RCC 7860 (cell line): ENCODE measurements around the gene LCN1.
"Not testable (repeated sequence)": the region's sequence is repeated elsewhere in the genome, so short reads cannot be mapped to it uniquely, and the experiment has no call there.

ENCODE experiments used
- DNase-seq: peaks from one replicate; pipeline ENCODE4 v3.0.0-alpha.2; 2015; ENCODE audit warnings: low spot score
- FAIRE-seq: peaks from 2 replicates; lab custom pipeline; 2012; peaks lifted over from hg19 to GRCh38; lab: Jason Lieb, UNC

Gene LCN1

DNA sequence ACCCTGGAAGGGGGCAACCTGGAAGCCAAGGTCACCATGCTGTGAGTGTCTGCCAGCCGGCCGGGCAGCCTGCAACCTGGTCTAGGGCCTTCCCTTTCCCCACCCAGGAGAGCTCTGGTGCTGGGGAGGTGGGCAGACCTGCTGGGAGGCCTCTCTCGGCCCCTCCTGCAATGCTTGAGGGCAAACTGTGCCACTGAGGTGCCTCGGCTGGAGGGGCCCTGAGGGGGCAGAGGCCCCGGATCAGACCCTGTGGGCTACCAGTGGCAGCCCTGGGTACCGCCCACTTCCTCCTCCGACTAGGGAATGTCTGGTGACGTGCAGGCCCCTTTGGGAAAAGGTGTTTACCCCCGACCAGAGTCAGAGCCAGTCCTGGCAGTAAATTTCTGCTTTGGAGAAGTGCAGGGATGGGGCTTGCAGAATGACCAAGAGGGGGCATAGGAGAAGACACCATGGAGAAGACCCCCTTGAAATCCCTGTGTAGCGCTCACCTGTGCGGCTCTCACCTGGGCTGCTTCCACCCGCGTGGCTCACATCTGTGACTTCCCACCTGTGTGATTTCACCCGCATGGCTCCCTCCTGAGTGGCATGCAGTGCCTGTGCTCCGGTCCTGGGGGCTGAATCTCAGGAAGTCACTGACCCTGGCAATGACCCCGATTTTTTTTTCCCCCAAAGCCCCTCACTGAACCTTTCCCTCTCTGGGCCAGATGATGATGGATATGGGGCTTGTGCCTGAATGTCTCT, 1.1 kb downstream of the LCN1 start:
- FAIRE-seq (no peak), DNase-seq (no peak)

DNA sequence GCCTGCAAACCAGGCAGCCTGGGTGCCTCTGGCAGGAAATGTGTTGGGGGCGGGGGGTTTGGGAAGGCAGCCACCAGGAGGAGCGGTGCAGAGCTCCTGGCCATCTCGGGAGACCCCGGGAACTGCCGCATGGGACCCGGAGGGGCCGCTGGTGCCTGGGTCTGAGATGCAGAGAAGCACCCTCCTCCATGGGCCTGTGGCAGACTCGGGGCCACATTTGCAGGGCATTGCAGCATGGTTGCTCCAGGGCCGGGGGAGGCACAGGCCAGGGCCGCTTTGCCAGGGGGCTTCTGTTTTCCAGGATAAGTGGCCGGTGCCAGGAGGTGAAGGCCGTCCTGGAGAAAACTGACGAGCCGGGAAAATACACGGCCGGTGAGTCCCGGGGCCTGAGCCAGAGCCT, 1.7 kb downstream of the LCN1 start:
- DNase-seq (no peak), FAIRE-seq (no peak)

DNA sequence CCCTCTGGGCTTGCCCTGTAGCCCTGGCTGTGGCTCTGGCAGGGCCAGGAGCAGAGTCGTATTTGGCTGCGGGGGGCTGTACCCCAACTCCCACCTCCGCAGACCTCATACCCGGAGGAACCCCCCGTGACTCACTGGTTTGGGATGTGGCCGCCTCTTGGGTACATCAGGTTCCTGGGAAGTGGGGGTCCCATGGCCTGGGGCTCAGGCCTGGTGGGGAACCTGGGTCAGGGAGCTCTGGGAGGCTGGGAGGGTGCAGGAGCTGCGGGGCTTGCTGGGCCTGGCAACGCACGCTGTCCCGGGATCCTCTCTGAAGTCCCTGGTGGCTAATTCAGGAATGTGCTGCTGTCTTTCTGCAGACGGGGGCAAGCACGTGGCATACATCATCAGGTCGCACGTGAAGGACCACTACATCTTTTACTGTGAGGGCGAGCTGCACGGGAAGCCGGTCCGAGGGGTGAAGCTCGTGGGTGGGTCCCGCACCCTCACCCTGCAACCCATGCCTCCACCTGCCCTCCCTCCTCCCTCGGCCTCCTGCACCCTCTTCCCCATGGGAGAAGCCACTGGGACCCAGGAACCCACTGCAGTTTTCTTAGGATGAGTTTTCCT, 2.4 kb downstream of the LCN1 start:
- FAIRE-seq, result no peak

DNA sequence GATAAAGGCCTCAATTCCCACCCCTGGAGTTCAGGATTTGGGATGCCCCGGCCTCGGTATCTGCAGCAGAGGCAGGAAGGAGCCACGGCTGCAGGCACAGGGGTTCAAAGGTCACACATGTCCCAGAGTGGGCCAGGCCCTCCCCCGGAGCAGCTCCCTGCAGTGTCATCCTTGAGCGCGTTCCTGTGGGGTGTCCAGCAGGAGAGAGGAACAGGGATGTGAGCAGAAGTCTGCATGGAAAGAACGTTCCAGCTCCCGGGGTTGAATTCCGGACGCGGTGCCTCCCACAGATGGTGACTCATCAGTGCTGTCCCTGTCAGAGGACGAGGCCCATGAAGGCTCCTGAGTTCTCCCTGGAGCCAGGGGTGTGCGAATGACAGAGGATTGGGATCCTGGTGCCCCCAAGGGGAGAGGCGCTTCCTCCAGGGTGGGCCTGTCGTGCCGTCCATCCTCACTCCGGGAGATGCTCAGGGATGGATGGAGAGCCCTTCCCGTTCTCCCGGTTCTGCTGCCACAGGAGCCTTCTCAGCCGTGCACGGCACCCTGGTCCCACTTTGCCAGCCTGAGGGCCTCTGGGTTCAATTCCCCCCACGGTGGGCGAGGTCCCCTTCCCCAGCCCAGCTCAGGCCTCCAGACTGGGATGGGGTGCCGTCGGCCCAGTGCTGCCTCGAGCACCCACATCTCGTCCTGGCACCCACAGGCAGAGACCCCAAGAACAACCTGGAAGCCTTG, 3.1 kb downstream of the LCN1 start:
- FAIRE-seq (no peak), DNase-seq (peak; percentile 62)

More for the DNA sequence above, 2.4 kb downstream of the LCN1 start:
- DNase-seq, result no peak

DNA sequence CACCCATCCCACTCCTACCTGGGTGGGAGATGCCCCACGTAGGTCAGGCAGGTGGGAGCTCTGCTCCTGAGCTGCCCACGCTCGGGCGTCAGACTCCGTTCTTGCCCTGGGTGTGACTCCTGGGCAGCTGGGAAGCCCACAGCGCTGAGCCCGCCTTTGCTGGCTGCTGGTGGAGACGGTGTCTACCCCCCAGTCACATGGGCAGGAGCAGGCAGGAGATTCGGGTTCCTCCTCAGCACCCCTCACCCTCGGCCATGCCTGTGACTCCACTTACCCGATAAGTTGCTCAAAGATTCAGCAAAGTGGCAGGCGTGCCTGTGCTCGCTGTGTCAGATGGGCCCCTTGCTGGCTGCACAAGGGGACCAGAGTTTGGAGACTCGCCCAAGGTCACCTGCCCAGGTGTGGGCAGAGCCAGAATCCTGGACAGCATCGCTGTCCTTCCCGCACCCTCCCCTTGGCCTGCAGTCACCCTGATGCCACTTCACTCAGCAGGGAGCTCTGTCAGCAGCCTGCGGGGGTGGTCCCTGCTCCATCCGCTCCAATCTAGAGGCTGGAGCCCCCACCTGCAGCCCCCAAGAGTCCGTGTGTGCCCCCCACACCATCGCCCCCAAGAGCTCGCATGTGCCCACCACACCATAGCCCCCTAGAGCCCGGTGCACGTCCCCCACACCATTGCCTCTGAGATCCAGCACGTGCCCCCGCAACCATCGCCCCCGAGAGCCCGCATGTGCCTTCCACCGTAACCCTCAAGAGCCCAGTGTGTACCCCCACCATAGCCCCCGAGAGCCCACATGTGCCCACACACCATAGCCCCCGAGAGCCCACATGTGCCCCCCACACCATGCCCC, 4.2 kb downstream of the LCN1 start:
- no peak for FAIRE-seq
- no peak for DNase-seq

- FAIRE-seq, result no peak
- no peak for DNase-seq
Measured at GRCh38 chr9:135526089-135526729, 5.0 kb downstream of the LCN1 start.

GRCh38 chr9:135526730-135527571, 5.7 kb downstream of the LCN1 start:
- DNase-seq (no peak), FAIRE-seq (no peak)

GRCh38 chr9:135528842-135529435, 7.7 kb downstream of the LCN1 start:
- not testable (repeated sequence) for FAIRE-seq

GRCh38 chr9:135530146-135530545, 8.9 kb downstream of the LCN1 start:
- FAIRE-seq (no peak), DNase-seq (no peak)

More at GRCh38 chr9:135528842-135529435, 7.7 kb downstream of the LCN1 start:
- DNase-seq, result not testable (repeated sequence)

DNA sequence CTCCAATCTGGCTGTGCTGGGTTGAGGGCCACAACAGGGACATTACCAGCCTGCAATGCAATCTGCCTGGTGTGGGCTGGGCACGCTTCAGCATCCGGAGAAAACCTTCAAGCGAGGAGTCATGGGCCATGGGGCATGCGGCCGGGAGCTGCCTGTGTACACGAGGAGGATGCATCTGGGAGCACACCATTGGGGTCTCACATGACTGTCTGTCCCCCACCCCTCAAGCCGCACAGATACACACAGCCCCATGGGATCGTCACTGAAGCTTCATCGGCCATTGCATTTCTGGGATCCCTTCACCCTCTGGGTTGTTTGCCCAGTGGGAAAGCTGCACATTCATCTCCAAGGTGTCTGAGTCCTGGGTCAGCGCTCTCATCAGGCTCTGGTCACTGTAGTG, 9.9 kb downstream of the LCN1 start:
- FAIRE-seq (no peak), DNase-seq (no peak)

- no peak for FAIRE-seq
Measured at GRCh38 chr9:135533113-135533512, 11.9 kb downstream of the LCN1 start.

DNA sequence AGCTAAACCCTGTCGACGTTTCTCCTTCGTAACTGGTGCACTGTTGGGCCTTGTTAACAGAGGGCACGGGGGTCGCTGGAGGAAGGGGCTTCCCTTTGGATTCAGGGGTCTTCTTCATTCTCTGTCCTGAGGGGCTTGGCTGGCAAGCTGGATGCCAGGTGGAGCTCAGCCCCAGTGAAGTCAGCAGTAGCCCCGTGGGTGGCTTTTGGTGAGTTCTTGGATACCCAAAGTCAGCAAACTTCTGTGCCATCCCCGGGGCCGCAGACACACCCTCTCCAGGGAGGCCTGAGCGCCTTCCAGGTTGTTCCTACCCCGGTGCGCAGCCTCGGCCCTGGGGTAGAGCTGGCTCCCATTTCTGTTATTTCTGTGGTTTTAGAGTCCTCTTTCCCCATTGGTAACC, 12.4 kb downstream of the LCN1 start:
- FAIRE-seq, result no peak
- no peak for DNase-seq

More at GRCh38 chr9:135533113-135533512, 11.9 kb downstream of the LCN1 start:
- no peak for DNase-seq

DNA sequence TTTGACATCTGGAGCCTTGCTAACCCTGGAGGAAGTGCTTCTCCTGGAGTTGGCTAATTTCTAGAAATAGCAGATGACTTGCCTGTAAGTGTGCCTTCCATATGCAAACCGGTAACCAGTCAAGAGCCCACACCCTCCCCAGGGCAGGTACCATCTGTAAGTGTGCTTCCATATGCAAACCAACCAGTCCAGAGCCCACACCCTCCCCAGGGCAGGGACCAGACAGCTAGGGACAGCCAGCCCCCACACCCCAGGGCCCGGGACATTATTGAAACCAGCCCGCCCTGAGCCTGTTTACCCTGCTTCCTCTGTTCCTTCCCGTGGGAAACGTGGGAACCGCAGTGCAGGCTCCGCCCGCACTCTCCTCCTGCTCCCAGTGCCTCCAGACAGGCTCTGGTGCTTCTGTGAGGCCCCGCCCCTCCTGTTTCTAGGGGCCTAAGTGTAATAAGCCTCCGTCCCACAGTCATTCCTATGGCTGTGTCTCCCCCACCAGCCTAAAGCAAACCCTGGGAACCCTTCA, 13.0 kb downstream of the LCN1 start:
- not testable (repeated sequence) for FAIRE-seq

GRCh38 chr9:135534826-135535225, 13.6 kb downstream of the LCN1 start:
- DNase-seq, FAIRE-seq: not testable (repeated sequence)

More for the DNA sequence above, 13.0 kb downstream of the LCN1 start:
- DNase-seq, result not testable (repeated sequence)

GRCh38 chr9:135535631-135536030, 14.4 kb downstream of the LCN1 start:
- not testable (repeated sequence) for DNase-seq, FAIRE-seq

DNA sequence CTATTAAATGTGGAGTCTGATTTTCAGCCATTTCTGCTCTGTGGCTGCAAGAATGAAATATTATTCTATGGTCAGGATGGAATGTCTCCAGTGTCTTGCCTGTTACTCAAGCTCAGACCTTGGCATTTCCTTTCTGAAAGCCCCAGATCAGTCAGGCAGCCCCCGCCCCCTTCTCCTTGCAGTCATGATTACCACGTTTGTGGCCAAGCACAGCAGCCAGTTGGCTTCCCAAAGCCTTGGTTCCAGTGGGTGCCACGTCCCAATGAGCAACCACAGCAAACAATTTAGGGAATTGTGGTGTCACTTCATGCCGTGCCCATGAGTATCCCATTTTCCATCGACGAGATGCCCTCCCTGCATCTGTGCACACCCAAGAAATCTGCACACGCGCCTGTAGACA, 15.0 kb downstream of the LCN1 start:
- FAIRE-seq (no peak), DNase-seq (no peak)

- DNase-seq (peak; percentile 45), FAIRE-seq (peak; percentile 76)
Measured at GRCh38 chr9:135543262-135543894, 22.1 kb downstream of the LCN1 start.

DNA sequence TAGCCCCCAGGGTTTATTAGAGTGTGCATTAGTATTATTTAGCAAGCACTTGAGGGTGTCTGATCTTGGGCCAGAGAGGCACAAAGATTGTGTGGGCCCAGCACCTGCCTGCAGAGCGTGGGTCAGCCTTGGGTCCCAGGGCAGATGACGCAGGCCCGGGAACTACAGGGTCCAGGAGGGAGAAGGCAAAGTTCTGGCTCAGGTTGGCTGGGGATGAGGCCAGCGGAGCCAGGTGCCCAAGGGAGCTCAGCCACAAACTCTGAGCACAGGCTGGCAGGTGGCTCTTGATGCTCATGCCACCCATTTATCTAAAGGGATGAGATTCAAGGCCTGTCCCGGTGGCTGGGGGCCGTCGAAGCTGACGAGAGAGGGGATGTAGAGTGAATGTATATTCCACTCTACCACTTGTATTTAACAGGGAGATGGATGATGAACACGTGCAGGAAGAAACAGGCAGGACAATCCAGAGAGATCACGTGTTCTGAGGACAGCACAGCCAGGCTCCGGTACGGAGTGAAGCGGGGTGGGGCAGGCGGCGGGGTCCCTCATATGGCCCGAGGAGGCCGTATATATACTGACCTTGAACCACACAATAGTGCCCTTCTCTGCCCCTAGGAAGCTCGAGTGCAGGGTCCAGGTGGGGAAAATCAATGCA, 23.9 kb downstream of the LCN1 start:
- no peak for DNase-seq
- no peak for FAIRE-seq
